OCI-LY7 (cell line): Measurements from ENCODE around the gene CTNND2. TPM values are rescaled to one million over a fixed set of nuclear protein-coding genes. Genes with fewer than 3 reads are reported as not detected.

ENCODE experiments used
- BruUV-seq: library from RNA; stranded (reverse); fragments of 400-500 nt; replicated peaks from 2 replicates; lab custom pipeline; 2021; lab: Mats Ljungman, UMichigan
- CTCF ChIA-PET: fragments of 300-600 bp; sonication (Branson Sonifier 250); formaldehyde crosslinking; loops from one replicate; lab custom pipeline; 2022; ENCODE audit warnings: antibody characterized with exemption; ENCODE audit not compliant: unreplicated experiment; lab: Charles Lee
- POLR2A ChIA-PET: fragments of 300-600 bp; sonication (Branson Sonifier 250); formaldehyde crosslinking; loops from one replicate; lab custom pipeline; 2022; ENCODE audit warnings: antibody characterized with exemption; lab: Charles Lee
- DNase-seq: peaks from one replicate; pipeline ENCODE4 v3.0.0-alpha.2; 2015; ENCODE audit warnings: low spot score
- H2AFZ ChIP-seq: fragments of 200-600 bp; sonication (generic), shearing (Covaris generic); 2 replicates; pipeline ENCODE4 v1.6.1; 2014; ENCODE audit warnings: mild to moderate bottlenecking, antibody characterized with exemption, low read length, moderate library complexity
- H3K27ac ChIP-seq: fragments of 200-600 bp; sonication (generic); 2 replicates; pipeline ENCODE4 v1.5.1; 2014; ENCODE audit warnings: mixed run types, low read depth, mild to moderate bottlenecking, moderate library complexity, low read length, inconsistent platforms; ENCODE audit not compliant: poor library complexity, severe bottlenecking
- H3K36me3 ChIP-seq: fragments of 200-600 bp; sonication (generic); 2 replicates; pipeline ENCODE4 v1.6.1; 2014; ENCODE audit warnings: mild to moderate bottlenecking, antibody characterized with exemption, low read length, moderate library complexity, mixed read lengths; ENCODE audit not compliant: insufficient read depth
- H3K4me1 ChIP-seq: fragments of 200-600 bp; sonication (generic); 2 replicates; pipeline ENCODE4 v1.5.1; 2014; ENCODE audit warnings: mild to moderate bottlenecking, low read length; ENCODE audit not compliant: insufficient read depth, poor library complexity, severe bottlenecking
- H3K4me2 ChIP-seq: fragments of 200-600 bp; sonication (generic); 2 replicates; pipeline ENCODE4 v1.6.1; 2014; ENCODE audit warnings: mild to moderate bottlenecking, low read length
- H3K4me3 ChIP-seq: fragments of 200-600 bp; sonication (generic); 2 replicates; pipeline ENCODE4 v1.5.1; 2014; ENCODE audit warnings: mild to moderate bottlenecking, low read depth, low read length; ENCODE audit not compliant: poor library complexity, severe bottlenecking
- H3K79me2 ChIP-seq: fragments of 200-600 bp; sonication (generic); 2 replicates; pipeline ENCODE4 v1.6.1; 2016; ENCODE audit warnings: low read depth, mild to moderate bottlenecking, low read length, moderate library complexity, mixed read lengths; ENCODE audit not compliant: insufficient read depth
- H3K9me2 ChIP-seq: fragments of 200-600 bp; sonication (generic); 2 replicates; pipeline ENCODE4 v1.6.1; 2016; ENCODE audit warnings: mild to moderate bottlenecking, low read length, mixed read lengths; ENCODE audit not compliant: insufficient read depth
- H3K9me3 ChIP-seq: fragments of 200-600 bp; sonication (generic); 2 replicates; pipeline ENCODE4 v1.6.1; 2014; ENCODE audit warnings: mild to moderate bottlenecking, mixed run types, low read length, mixed read lengths
- H4K20me1 ChIP-seq: fragments of 200-600 bp; sonication (generic); 2 replicates; pipeline ENCODE4 v1.6.1; 2014; ENCODE audit warnings: mild to moderate bottlenecking, antibody characterized with exemption, low read length, moderate library complexity, mixed read lengths; ENCODE audit not compliant: insufficient read depth
- CTCF ChIP-seq: fragments of 200-600 bp; sonication (generic); conservative IDR thresholded peaks from 2 replicates; pipeline ENCODE4 v1.5.1; 2014; ENCODE audit warnings: mild to moderate bottlenecking, antibody characterized with exemption, low read length, moderate library complexity, mixed read lengths
- EZH2phosphoT487 ChIP-seq: fragments of 200-600 bp; sonication (generic); IDR thresholded peaks from 2 replicates; pipeline ENCODE4 v1.6.1; 2018; ENCODE audit warnings: low read depth, borderline replicate concordance, mild to moderate bottlenecking, mixed run types, antibody characterized with exemption, low read length, moderate library complexity, mixed read lengths
- intact Hi-C: fragments of 100-400 bp; cut with micrococcal nuclease; formaldehyde crosslinking; loops from one replicate; pipeline ENCODE4 v1.10.0; 2022; ENCODE audit not compliant: unreplicated experiment
- total RNA-seq, 2 experiments: library from RNA; depleted of rRNA in 1 of 2; stranded (reverse); fragments of >200 nt in 1 of 2; shearing (Covaris generic) in 1 of 2; gene quantifications; 2 replicates each; pipeline ENCODE4 v1.2.3, GENCODE V29; 2014 to 2022

The CTNND2 gene
- total RNA-seq, 2 experiments from 2014 or later, result not detected

- H4K20me1 ChIP-seq, result no peaks in the 10 kb centered on the region
- H3K4me2 ChIP-seq, result no peak overlapping the region
- no TSS peak for BruUV-seq
- no peaks in the 10 kb centered on the region for H3K9me3 ChIP-seq
- H2AFZ ChIP-seq, result no peak overlapping the region
- TF ChIP-seq EZH2phosphoT487 (no peak), CTCF (no peak)
- H3K4me1 ChIP-seq, result no peaks in the 10 kb centered on the region
- no peaks in the 10 kb centered on the region for H3K36me3 ChIP-seq
- intact Hi-C loops, result no loop called here
- ChIA-PET POLR2A (interaction anchor here (0.6 to 0.7 kb wide), 3 partner anchors 20 to 230 kb away, joined by 3 to 6 read pairs (median 4); no protein-coding TSS in a partner anchor), CTCF (no interaction called here)
- no peaks in the 10 kb centered on the region for H3K9me2 ChIP-seq
- DNase-seq, result no peak
- no peak overlapping the region for H3K4me3 ChIP-seq
- H3K79me2 ChIP-seq, result no peaks in the 10 kb centered on the region
- no peak overlapping the region for H3K27ac ChIP-seq
Observed at GRCh38 chr5:11449966-11450365, 454.3 kb downstream of the CTNND2 start.

GRCh38 chr5:11449217-11449616 is 455.0 kb downstream of the CTNND2 start:
- no peak for TF ChIP-seq CTCF
- no peak for TF ChIP-seq EZH2phosphoT487
- intact Hi-C loops, result no loop called here
- Histone ChIP-seq H3K9me3 (no peaks in the 10 kb centered on the region), H3K4me2 (no peak overlapping the region), H3K27ac (no peak overlapping the region), H3K36me3 (no peaks in the 10 kb centered on the region), H3K4me1 (no peaks in the 10 kb centered on the region), H3K9me2 (no peaks in the 10 kb centered on the region), H3K79me2 (no peaks in the 10 kb centered on the region), H4K20me1 (no peaks in the 10 kb centered on the region), H3K4me3 (no peak overlapping the region), H2AFZ (no peak overlapping the region)
- POLR2A ChIA-PET, result no interaction called here
- no peak for DNase-seq
- CTCF ChIA-PET, result no interaction called here
- BruUV-seq, result no TSS peak

GRCh38 chr5:11443831-11444230 is 460.4 kb downstream of the CTNND2 start:
- Histone ChIP-seq H3K4me3 (no peak overlapping the region), H3K4me1 (no peaks in the 10 kb centered on the region), H2AFZ (no peak overlapping the region), H3K9me2 (no peaks in the 10 kb centered on the region), H3K36me3 (no peaks in the 10 kb centered on the region), H3K79me2 (no peaks in the 10 kb centered on the region), H4K20me1 (no peaks in the 10 kb centered on the region), H3K9me3 (no peaks in the 10 kb centered on the region), H3K27ac (no peak overlapping the region), H3K4me2 (no peak overlapping the region)
- no peak for TF ChIP-seq CTCF
- TF ChIP-seq EZH2phosphoT487, result no peak
- DNase-seq, result no peak
- ChIA-PET CTCF (no interaction called here), POLR2A (no interaction called here)
- BruUV-seq, result no TSS peak
- intact Hi-C loops, result no loop called here
